ENCODE data around the gene RAB36. TPM values are rescaled to one million over a fixed set of nuclear protein-coding genes. Genes with fewer than 3 reads are reported as not detected.

The RAB36 gene
- polyA plus RNA-seq, 1 donor (not counting 4 experiments of a cell fraction or from before 2014, with no cell fraction given): 1.9 TPM

DNA sequence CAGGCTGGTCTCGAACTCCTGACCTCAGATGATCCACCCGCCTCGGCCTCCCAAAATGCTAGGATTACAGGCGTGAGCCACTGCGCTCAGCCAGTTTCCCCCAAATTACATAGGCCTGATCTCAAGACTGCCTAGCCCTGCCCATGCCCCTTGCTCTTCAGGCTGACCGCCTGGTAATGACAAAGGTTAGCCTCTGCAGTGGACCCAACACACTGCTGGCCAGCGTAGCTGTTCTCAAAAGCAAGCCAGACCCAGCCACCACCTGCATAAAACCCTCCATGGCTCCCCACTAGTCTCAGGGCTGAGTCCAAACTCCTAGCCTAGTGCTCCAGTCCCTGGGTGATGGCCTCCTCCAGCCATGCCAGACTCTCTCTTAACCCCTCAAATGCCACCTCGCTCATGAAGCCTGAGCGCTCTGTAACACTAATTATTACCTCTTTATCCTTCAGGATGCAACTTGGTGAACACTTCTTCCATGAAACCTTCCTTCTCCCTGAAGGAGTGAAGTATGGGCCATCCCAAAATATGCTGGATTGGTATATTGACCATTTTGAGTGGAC is 2.7 kb upstream of the RAB36 start:
- Histone ChIP-seq H3K36me3 (ENCODE audit: control insufficient read depth in 2 of 2, extremely low read depth in 1 of 2, insufficient read depth in 2 of 2, low read length in 2 of 2) (no peaks in the 10 kb centered on the region), H3K9me1 (ENCODE audit: control insufficient read depth, extremely low read depth, insufficient read depth, low read length) (no peaks in the 10 kb centered on the region), H2AFZ (ENCODE audit: control insufficient read depth, low read length) (no peak overlapping the region), H3K9ac (ENCODE audit: control insufficient read depth, extremely low read depth, insufficient read depth, low read length) (no peak overlapping the region), H3K27me3 (ENCODE audit: control insufficient read depth, extremely low read depth, insufficient read depth, low read length) (no peaks in the 10 kb centered on the region), H3K4me3 (ENCODE audit: control insufficient read depth in 2 of 3, extremely low read depth in 1 of 3, insufficient read depth in 2 of 3, low read depth in 1 of 3, low read length in 3 of 3) (no peak overlapping the region), H3K4me2 (ENCODE audit: control insufficient read depth, extremely low read depth, insufficient read depth, low read depth, low read length) (peak overlapping the region; percentile 95), H4K20me1 (ENCODE audit: control insufficient read depth, extremely low read depth, insufficient read depth, low read length) (no peaks in the 10 kb centered on the region), H3K79me2 (ENCODE audit: control insufficient read depth, insufficient read depth, low read length) (no peaks in the 10 kb centered on the region), H3K27ac (ENCODE audit: control insufficient read depth, insufficient read depth, low read length) (peak overlapping the region; percentile 55), H3K4me1 (ENCODE audit: control insufficient read depth, extremely low read depth, insufficient read depth, low read length) (peaks cover 39% of the 10 kb centered on the region), H3K9me3 (ENCODE audit: control insufficient read depth, low read depth, low read length) (no peaks in the 10 kb centered on the region)
- FAIRE-seq (no peak), DNase-seq (ENCODE audit: low read depth, low spot score) (no peak)
- no peak for TF ChIP-seq EZH2 (IDR thresholded peaks at IDR 0.05; ENCODE audit: low read length)
- TF ChIP-seq, protein P1, sequence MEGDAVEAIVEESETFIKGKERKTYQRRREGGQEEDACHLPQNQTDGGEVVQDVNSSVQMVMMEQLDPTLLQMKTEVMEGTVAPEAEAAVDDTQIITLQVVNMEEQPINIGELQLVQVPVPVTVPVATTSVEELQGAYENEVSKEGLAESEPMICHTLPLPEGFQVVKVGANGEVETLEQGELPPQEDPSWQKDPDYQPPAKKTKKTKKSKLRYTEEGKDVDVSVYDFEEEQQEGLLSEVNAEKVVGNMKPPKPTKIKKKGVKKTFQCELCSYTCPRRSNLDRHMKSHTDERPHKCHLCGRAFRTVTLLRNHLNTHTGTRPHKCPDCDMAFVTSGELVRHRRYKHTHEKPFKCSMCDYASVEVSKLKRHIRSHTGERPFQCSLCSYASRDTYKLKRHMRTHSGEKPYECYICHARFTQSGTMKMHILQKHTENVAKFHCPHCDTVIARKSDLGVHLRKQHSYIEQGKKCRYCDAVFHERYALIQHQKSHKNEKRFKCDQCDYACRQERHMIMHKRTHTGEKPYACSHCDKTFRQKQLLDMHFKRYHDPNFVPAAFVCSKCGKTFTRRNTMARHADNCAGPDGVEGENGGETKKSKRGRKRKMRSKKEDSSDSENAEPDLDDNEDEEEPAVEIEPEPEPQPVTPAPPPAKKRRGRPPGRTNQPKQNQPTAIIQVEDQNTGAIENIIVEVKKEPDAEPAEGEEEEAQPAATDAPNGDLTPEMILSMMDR (optimal IDR thresholded peaks at IDR 0.05 in 1 of 3, IDR thresholded peaks at IDR 0.05 in 1 of 3, conservative IDR thresholded peaks at IDR 0.05 in 1 of 3; ENCODE audit: extremely low read depth in 1 of 3, insufficient read depth in 2 of 3, low read length in 3 of 3): no peak
- dilution Hi-C loops (cut with MboI; ENCODE audit: extremely low pct_ligation_motif_present, low sequenced_read_pairs): no loop called here

DNA sequence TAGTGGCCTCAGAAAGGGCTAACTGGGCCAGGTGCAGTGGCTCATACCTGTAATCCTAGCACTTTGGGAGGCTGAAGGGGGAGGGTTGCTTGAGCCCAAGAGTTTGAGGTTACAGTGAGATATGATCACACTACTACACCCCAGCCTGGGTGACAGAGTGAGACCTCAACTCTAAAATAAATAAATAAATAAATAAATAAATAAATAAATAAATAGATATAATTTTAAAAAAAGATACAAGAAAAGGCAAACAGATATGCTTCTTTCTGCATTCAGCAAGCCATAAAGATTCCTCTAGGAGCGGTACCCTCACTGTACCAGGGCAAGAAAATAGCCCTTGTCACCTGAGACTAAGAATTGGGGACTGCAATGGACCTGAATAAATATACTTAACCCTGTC is 2.2 kb upstream of the RAB36 start:
- no peak for DNase-seq (ENCODE audit: low read depth, low spot score)
- Histone ChIP-seq H3K79me2 (ENCODE audit: control insufficient read depth, insufficient read depth, low read length) (no peaks in the 10 kb centered on the region), H3K36me3 (ENCODE audit: control insufficient read depth in 2 of 2, extremely low read depth in 1 of 2, insufficient read depth in 2 of 2, low read length in 2 of 2) (no peaks in the 10 kb centered on the region), H2AFZ (ENCODE audit: control insufficient read depth, low read length) (no peak overlapping the region), H3K9ac (ENCODE audit: control insufficient read depth, extremely low read depth, insufficient read depth, low read length) (no peak overlapping the region), H3K4me3 (ENCODE audit: control insufficient read depth in 2 of 3, extremely low read depth in 1 of 3, insufficient read depth in 2 of 3, low read depth in 1 of 3, low read length in 3 of 3) (no peak overlapping the region), H4K20me1 (ENCODE audit: control insufficient read depth, extremely low read depth, insufficient read depth, low read length) (peaks cover under 1% of the 10 kb centered on the region), H3K4me1 (ENCODE audit: control insufficient read depth, extremely low read depth, insufficient read depth, low read length) (peaks cover 39% of the 10 kb centered on the region), H3K27ac (ENCODE audit: control insufficient read depth, insufficient read depth, low read length) (no peak overlapping the region), H3K4me2 (ENCODE audit: control insufficient read depth, extremely low read depth, insufficient read depth, low read depth, low read length) (no peak overlapping the region), H3K9me3 (ENCODE audit: control insufficient read depth, low read depth, low read length) (no peaks in the 10 kb centered on the region), H3K9me1 (ENCODE audit: control insufficient read depth, extremely low read depth, insufficient read depth, low read length) (no peaks in the 10 kb centered on the region), H3K27me3 (ENCODE audit: control insufficient read depth, extremely low read depth, insufficient read depth, low read length) (no peaks in the 10 kb centered on the region)
- dilution Hi-C loops (cut with MboI; ENCODE audit: extremely low pct_ligation_motif_present, low sequenced_read_pairs): no loop called here
- FAIRE-seq: no peak
- TF ChIP-seq EZH2 (IDR thresholded peaks at IDR 0.05; ENCODE audit: low read length): no peak

DNA sequence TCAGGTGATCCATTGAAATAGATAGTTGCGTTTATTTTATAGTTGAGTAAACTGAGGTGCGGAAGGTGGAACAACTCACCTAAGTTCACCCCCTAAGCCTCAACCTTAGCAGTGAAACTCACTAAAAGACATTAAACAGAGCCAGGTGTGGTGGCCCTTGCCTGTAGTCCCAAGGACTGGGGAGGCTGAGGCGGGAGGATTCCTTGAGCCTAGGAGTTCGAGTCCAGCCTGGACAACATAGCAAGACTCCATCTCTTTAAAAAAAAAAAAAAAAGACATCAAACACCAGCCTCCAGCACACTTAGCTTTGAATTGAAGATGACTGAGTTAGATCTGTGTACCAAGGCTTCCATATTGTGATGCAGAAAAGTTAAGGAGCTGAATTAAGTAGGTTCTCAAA is 845 bp upstream of the RAB36 start:
- H3K9me3 ChIP-seq (ENCODE audit: control insufficient read depth, low read depth, low read length): no peaks in the 10 kb centered on the region
- DNase-seq (ENCODE audit: low read depth, low spot score): no peak
- H3K9ac ChIP-seq (ENCODE audit: control insufficient read depth, extremely low read depth, insufficient read depth, low read length): no peak overlapping the region
- no peak for FAIRE-seq
- H3K4me3 ChIP-seq (ENCODE audit: control insufficient read depth in 2 of 3, extremely low read depth in 1 of 3, insufficient read depth in 2 of 3, low read depth in 1 of 3, low read length in 3 of 3): peak overlapping the region in 1 of 3 experiments; percentile 6
- no peaks in the 10 kb centered on the region for H3K79me2 ChIP-seq (ENCODE audit: control insufficient read depth, insufficient read depth, low read length)
- H3K4me1 ChIP-seq (ENCODE audit: control insufficient read depth, extremely low read depth, insufficient read depth, low read length): peaks cover 29% of the 10 kb centered on the region
- peaks cover 3% of the 10 kb centered on the region for H4K20me1 ChIP-seq (ENCODE audit: control insufficient read depth, extremely low read depth, insufficient read depth, low read length)
- H3K27ac ChIP-seq (ENCODE audit: control insufficient read depth, insufficient read depth, low read length): no peak overlapping the region
- H3K27me3 ChIP-seq (ENCODE audit: control insufficient read depth, extremely low read depth, insufficient read depth, low read length): no peaks in the 10 kb centered on the region
- H2AFZ ChIP-seq (ENCODE audit: control insufficient read depth, low read length): no peak overlapping the region
- H3K4me2 ChIP-seq (ENCODE audit: control insufficient read depth, extremely low read depth, insufficient read depth, low read depth, low read length): peak overlapping the region; percentile 14
- H3K9me1 ChIP-seq (ENCODE audit: control insufficient read depth, extremely low read depth, insufficient read depth, low read length): no peaks in the 10 kb centered on the region
- dilution Hi-C loops (cut with MboI; ENCODE audit: extremely low pct_ligation_motif_present, low sequenced_read_pairs): no loop called here
- no peaks in the 10 kb centered on the region for H3K36me3 ChIP-seq (ENCODE audit: control insufficient read depth in 2 of 2, extremely low read depth in 1 of 2, insufficient read depth in 2 of 2, low read length in 2 of 2)
- TF ChIP-seq EZH2 (IDR thresholded peaks at IDR 0.05; ENCODE audit: low read length): no peak
- TF ChIP-seq, protein P1 (optimal IDR thresholded peaks at IDR 0.05 in 1 of 3, IDR thresholded peaks at IDR 0.05 in 1 of 3, conservative IDR thresholded peaks at IDR 0.05 in 1 of 3; ENCODE audit: extremely low read depth in 1 of 3, insufficient read depth in 2 of 3, low read length in 3 of 3): no peak

All from keratinocyte (primary cell).